ENCODE results near the gene TUB.
A peak's percentile ranks its signal among the peaks of the same experiment; 100 is the strongest.

DNA sequence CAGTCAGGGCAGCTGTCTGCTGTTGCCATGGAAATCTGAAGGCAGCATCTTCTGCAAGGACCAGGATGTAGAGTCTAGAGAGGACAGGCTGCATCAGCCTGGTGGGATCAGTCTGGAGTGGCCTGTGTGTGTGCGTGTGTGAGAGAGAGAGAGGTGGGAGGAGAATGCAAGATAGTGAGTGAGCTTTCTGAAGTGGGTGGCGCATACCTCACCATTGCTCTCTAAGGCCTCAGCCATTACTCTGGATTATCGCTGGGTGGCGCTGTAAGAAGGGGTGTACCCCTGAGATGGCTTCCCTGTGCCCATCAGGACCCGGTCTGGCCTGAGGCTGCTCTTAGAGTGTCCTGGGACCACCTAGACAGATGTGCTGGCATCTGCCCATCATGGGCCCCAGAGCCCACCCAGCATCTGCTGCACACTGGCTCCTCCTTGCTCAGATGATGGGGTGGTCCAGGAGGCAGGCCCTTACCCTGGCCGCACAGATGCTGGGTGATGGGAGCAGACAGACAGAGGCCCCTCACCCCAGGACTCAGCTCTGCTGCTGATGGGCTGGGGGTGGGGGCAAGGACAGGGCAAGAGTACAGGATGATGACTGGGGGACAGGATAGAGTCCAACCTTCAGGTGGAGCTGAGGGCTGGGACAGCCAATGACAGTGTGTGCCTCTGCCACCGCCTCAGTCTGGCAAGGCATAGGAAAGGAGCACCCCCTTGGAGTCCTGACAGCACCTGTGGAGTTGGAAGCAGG is 25.7 kb upstream of the TUB start:
- TF ChIP-seq, protein P1, sequence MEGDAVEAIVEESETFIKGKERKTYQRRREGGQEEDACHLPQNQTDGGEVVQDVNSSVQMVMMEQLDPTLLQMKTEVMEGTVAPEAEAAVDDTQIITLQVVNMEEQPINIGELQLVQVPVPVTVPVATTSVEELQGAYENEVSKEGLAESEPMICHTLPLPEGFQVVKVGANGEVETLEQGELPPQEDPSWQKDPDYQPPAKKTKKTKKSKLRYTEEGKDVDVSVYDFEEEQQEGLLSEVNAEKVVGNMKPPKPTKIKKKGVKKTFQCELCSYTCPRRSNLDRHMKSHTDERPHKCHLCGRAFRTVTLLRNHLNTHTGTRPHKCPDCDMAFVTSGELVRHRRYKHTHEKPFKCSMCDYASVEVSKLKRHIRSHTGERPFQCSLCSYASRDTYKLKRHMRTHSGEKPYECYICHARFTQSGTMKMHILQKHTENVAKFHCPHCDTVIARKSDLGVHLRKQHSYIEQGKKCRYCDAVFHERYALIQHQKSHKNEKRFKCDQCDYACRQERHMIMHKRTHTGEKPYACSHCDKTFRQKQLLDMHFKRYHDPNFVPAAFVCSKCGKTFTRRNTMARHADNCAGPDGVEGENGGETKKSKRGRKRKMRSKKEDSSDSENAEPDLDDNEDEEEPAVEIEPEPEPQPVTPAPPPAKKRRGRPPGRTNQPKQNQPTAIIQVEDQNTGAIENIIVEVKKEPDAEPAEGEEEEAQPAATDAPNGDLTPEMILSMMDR (IDR thresholded peaks at IDR 0.05; ENCODE audit: low read length) = peak; percentile 26
- TF ChIP-seq EZH2 (optimal IDR thresholded peaks at IDR 0.05; ENCODE audit: low read depth, low read length) (no peak), EZH2phosphoT487 (IDR thresholded peaks at IDR 0.05; ENCODE audit: low read length) (no peak)

Data from MM.1S (cell line).